ENCODE data around the gene IGSF9B. TPM values are rescaled to one million over a fixed set of nuclear protein-coding genes. Genes with fewer than 3 reads are reported as not detected.

Gene IGSF9B
- total RNA-seq, 1 donor from 2014 or later = 3.0 TPM

DNA sequence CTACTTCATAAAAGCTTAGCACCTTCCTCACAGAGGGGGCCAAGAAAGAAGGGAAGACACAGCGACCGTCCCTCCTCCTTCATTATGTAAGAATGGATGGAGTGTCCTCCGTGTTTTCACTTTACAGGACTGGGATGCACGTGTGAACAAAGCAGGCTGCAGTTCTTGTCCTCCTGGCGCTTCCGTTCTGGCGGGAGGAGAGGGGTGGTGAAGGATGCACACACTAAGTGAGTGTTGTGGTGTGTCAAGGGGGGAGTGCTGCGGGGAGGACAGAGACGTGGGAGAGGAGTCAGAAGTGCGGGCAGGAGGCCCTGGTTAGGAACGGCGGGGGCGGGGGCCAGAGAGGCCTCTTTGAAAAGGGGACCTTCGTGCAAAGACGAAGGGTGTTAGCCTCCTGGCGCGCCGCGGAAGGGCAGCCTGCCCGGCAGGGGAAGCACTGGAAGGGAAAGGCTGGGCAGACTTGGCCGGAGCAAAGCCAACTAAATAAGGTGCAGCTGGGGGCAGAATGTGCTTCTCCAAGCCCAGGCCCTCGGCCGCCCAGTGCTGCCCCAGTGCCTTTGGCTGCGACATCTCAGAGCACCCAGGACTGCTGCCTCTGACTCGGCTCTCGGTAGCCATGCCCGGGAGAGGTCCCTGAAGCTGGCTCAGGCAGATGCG, 27.0 kb upstream of the IGSF9B start:
- DNase-seq (ENCODE audit: low spot score) = no peak

DNA sequence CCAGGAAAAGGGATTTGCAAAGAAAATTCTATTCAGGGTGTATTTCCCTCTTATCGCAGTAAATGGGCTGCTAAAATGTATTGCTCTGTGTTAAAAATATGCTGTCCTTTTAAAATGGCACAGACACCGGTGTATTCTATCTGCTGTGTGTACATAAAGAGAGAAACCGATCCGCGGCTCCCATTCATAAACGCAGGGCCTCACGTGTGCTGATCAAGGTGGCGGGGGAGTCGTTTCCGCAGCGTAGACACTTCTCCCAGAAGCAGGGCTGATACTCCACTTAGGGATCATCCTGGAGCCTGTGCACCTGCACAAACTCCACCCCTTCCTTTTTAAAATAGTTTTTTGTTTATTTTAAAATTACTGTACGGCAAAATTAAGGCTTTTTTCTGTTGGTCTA, 26.1 kb upstream of the IGSF9B start:
- no peak for DNase-seq (ENCODE audit: low spot score)

DNA sequence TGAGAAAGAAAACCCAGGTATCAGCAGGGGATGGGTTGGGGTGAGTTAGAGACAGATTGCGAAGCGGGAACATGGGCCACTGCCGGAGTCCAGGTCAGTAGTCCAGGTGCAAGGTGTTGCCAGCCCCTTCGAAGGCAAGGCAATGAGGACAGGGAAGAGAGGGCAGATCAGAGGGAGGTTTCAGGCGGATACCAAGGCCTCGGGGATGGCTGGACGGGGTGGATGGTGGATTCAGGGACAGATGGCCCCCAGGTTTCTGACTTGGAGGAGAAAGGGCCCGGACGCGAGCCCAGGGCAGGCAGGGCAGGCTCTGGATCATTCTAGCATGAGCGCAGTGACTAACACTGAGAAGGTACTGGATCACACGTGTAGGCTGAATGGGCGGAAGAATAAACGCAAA, 25.4 kb upstream of the IGSF9B start:
- no peak for DNase-seq (ENCODE audit: low spot score)

DNA sequence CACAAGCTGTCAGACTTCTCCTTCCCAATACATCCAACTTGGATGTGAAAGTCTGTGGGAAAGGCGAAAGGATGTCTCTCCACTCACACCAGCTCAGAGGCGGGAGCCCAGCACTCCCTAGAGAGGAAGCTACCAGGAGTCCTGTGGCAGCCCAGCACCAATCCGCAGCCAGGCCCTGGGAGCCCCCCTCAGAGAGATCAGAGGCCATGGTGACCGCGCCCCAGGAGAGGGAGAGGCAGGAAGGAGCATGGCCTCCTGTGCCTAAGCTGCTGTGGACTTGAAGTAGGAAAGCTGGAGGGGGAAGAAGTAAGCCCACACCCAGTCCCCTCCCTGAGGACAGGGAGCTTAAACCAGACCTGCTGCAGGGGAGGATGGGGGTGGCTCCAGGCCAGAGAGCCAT, 24.4 kb upstream of the IGSF9B start:
- no peak for DNase-seq (ENCODE audit: low spot score)

DNA sequence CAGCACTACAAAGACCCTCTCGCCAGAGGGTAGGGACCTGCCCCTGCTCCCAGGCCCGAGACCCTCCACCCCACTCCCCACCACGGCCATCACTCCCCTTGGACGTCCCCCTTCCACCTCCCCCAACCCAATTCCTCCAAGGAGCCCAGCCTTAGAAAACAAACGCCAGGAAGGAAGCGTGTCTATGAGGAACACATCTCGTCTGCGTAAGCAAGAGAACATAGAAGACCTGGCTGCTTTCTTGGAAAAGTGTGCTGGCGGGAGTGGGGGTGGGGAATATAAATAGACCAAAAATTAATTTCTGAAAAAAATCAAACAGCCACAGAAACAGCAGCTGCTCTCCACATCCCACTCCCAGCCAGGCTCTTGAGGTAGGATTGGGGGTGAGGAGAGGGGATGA, 23.9 kb upstream of the IGSF9B start:
- DNase-seq (ENCODE audit: low spot score) = no peak

DNA sequence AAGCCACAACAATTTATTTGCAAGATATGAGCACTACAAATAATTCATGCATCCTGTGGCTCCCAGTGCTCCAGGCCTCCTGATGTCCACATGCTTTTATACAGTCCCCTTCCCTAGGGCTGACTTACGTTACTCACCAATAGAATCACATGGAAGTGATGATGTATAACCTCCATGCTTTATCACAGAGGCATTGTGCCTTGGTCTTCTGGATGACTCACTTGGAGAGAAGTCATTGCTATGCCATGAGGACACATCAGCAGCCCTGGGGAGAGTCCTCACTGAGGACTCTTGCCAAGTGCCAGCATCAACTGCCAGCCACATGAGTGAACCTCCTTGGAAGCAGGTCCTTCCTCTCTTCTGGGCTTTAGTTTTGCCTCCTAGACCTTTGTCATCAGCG, 22.0 kb upstream of the IGSF9B start:
- no peak for DNase-seq (ENCODE audit: low spot score)

DNA sequence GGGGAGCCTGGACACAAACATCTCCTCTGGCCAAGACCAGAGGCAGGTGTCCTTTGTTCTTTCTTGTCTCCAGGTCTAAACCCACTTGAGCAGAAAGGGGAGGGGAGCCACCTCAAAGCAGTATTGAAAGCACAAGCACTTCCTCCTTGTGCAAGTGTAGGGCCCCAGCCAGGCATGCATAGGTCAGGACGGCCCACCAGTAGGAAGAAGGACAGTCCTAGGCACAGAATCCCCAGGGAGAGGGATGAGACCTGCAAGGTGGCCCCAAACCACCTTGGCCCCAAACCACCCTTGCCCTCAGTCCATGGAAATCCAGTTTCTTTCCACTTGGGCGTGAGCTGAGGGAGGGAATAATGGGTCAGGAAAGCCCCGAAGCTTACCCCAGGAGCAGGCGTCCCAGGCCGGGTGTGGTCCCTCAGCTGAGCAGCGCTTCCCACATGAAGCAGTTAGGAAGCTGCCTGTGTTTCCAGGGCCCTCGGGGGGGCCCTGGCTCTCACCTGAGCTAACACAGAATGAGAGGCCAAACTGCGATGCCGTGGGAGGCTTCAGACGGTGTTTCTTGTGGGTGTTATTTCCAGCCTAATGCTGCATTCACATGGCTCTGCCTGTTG, 20.4 kb upstream of the IGSF9B start:
- DNase-seq (ENCODE audit: low spot score) = no peak

DNA sequence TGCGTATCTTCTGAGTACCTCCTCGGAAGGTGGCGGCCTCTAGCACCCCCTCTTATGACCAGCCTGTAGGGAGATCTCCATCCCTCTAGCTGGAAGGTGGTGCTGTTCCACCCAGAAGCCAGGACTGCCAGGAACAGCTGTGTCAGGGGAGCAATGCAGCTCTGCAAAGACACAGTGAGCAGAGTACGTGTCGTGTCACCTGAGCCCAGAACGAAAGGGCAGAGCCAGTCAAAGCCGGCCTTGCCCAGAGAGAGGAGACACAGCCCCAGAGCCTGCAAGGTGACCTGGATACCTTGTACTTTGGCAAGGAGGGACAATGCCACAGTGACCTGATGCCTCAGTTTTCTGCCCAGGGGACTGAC, 18.7 kb upstream of the IGSF9B start:
- no peak for DNase-seq (ENCODE audit: low spot score)

DNA sequence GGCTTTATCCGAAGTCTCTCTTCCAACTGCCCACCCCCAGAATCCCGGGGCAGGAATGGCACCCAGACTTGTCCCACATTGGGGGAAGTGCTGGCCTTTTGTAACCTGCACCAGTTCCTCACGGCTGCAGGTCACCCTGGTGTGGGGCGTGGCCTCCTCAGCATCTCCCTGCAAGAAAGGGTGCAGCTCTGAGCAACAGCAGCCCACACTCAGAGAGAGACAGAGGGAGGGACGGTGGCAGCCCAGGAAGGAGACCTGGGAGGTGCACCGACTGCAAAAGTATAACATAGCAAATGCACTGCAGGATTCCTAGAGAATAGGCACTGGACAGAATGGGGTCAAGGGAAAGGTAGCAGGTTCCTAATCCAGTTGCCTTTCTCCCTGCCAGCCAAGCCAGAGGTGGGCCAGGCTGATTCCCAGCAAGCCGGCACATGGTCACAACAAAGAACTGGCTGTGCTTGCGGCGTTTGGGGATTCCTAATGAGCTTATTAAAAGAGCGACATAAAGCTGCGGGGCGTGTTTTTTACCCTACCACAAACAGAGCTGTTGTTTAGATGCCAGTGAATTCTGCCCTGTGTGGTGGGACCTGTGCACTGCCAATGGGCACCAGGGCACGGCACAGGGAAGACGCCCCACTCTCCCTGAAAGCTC, 18.2 kb upstream of the IGSF9B start:
- DNase-seq (ENCODE audit: low spot score) = no peak

DNA sequence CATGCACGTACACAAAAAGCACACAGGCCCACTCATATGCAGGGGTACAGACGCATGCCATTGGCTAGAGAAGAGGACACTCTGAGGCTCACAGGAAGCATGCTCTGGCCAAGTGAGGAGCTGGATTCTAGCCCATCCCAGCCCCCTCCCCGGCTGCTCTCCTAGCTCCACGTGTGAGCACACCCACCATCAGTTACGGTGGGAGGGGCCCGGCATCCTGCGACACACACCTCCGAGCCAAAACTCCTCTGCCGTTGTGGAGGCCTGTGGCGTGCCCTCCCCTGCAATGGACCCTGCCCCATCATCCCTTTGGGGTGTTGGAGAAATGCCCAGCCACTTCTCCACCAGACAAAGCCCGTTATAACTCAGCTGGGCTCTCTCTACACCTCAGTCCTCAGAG, 15.1 kb upstream of the IGSF9B start:
- no peak for DNase-seq (ENCODE audit: low spot score)

DNA sequence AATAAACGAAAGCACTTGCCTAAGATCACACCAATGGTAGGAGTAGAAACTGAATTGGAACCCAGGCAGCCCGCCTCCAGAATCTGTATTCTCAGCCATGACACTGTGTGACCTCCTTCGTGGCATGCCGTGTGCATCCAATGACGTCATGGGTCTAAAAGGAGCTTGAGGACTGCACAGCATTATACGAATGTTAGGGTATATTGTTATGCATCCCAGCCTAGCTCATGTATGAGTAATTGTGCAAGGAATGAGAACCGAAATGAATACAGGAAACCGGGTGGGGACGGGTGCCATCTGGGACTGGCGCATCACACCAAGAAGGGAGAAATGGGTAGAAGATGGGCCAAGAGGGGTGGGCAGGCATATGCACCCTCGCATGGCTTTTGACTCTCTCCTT, 12.3 kb upstream of the IGSF9B start:
- DNase-seq (ENCODE audit: low spot score) = no peak

DNA sequence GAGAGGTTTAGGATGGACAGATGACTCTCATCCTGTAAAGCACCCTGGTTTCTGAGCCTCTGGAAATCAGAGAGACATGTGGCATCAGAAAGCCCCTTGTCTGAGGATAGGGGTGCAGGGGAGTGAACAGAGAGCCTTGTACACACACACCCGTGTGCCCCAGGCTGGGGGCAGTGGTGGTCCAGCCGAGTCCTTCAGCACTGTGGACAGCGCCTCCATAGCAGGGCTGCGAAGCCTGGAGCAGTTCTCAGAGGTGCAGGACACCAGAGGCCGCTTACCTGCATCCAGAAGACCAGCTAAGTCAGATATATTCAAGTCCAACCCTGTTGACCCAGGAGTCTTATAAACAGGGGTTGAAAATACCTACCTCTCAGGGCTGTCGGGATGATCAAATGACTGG, 11.5 kb upstream of the IGSF9B start:
- DNase-seq (ENCODE audit: low spot score) = no peak

DNA sequence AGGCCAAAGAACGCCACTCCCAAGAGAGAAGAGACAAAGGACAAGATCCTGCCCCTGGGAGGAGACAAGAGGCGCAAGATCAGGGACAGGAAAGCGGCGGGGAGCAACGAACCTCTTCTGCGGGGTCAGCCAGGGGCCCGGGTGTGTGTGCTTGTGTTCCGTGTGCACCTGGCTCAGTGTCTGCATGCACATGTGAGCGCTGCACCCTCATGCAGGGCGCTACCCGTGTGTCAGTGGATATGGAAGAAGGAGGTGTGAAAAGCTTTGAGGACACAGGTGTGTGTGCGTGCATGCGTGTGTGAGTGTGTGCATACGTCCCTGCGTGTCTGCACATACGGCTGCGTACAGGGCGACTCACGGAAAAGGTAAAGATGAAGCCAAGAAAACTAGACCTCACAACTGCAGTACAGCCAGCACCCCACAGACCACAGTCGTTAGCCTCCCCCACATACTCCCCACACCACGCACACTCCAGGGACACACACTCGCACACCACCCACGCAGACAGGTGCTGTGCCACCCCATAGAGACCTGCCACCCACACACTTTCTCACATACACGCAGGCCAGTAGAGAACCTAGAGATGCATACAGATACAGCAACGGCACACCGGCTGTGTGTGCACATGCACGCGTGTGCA, 11.0 kb upstream of the IGSF9B start:
- DNase-seq (ENCODE audit: low spot score) = no peak

DNA sequence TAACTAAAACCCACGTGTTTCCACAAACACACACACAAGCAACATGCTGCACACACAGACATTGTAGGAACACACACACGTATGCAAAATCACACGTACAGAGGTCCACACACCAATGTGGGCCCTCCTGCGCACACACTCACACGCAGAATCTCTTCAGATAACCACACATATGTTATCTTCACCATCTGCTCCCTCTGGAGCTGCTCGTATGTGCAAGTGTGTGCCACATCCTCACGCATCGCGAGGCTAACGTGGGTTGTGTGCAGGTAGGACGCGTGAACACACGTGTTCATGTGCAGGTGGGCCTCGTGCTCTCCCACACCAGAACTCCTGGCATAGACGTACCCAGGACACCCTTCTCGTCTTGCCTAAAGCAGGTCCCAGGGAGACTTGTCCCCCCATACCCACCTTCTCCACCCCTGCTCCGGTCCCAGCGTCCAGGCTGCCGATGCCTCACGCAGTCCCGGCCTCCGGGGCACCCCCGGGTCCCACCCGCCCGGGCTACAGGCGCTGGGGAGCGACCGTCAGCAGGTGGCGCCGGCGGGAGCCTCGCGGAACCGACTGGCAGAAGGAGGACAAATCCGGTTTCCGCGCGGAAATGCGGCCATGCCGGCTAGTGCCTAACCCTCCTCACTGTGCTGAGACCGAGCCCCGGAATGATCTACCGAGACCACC, 10.3 kb upstream of the IGSF9B start:
- no peak for DNase-seq (ENCODE audit: low spot score)

DNA sequence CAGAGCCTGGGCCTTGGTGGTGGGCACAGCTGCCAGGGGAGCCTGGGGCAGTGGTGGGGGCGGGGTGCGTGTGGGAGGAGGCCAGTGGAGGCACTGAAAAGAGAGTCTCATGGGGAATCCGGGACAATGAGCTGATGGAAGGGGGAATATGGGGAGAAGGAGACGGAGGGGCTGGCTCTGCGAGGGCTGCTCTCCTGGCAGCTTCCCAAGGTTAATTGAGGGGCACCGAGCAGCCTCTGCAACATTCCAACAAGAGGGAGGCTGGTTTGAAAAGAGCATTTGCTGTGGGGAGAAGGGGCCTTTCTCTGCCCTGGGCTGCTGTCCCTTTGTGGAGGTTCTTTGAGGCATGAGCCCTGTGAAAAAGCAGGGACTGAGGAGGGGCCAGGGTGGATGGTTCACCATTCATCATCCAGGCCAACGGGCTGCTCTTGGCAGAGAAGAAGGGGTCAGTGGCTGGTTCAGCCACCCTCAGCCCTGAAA, 9.4 kb upstream of the IGSF9B start:
- DNase-seq (ENCODE audit: low spot score) = no peak

DNA sequence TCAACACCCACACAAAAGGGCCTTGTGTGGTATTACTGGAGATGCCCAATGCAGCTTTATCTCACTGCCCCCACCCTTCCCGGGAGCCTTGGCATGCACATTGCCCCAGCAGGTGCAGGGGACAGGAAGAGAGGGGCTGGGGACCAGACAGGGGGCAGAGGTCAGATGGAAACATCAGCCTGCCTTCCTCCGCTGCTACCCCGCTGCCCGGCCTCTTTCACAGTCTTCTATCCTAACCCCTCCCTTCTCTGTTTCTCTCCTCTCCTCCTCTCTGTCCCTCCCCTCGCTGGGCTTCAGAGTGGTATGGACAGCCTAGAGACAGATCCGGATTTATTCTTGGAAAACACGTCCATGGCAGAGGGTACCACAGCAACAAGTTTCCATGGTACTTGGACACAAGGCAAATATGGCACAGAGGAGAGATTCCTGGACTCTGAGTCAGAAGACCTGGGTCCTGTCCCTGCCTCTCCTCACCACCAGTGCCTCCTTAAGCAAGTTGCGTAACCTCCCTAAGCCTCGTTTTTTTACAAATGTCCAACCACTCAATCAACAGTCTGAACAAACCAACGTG, 8.3 kb upstream of the IGSF9B start:
- DNase-seq (ENCODE audit: low spot score) = no peak

DNA sequence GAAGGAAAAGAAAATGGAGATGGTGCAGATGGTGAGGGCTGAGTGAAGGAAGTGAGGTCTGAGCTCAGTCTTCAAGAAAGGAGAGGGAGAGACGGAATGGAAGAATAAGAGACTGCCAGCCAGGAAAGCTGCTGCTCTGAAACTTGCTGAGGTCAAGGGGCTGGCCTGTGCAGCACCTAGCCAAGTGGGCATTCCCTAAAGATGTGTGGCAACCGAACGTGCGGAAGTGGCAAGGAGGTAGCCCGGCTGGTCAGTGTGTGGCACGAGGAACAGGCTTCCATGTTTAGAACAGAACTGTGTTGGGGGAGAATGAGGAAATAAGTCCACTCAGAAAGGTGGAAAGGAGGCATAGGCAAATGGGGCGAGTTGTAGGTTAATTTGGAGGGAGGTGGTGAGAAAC, 7.6 kb upstream of the IGSF9B start:
- no peak for DNase-seq (ENCODE audit: low spot score)

DNA sequence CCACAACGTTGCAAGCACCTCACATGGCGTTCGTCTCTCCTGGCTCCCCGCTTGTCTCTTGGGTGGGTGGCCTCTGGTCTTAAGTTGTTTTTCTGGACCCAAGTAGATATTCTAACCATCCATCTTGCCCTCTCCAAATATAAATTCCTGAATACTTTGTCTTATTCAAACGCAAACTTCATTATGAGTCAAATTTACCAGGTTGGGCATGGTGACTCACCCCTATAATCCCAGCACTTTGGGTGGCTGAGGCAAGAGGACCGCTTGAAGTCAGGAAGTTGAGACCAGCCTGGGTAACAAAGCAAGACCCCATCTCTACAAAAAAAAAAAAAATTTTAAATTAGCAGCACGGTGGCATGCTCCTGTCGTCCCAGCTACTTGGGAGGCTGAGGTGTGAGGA, 5.1 kb upstream of the IGSF9B start:
- no peak for DNase-seq (ENCODE audit: low spot score)

DNA sequence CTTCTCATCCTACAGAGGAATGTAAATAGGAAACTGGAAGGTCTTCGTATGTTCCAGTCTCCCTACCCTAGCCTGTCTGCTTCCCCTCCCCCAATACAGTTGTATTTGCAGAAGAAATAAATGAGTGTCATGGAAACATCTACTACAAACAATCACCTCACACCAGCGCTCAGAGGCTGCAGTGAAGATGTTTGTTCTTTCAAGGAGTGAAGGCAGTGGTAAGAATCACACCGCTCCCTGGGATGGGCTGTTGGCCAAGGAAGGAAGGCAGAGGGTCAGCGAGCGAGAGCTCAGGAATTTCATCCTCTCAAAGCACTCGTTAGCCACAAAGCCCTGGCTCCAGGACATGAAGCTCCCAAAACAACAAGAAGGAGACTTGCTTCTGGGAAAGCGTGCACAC, 1.1 kb upstream of the IGSF9B start:
- no peak for DNase-seq (ENCODE audit: low spot score)

DNA sequence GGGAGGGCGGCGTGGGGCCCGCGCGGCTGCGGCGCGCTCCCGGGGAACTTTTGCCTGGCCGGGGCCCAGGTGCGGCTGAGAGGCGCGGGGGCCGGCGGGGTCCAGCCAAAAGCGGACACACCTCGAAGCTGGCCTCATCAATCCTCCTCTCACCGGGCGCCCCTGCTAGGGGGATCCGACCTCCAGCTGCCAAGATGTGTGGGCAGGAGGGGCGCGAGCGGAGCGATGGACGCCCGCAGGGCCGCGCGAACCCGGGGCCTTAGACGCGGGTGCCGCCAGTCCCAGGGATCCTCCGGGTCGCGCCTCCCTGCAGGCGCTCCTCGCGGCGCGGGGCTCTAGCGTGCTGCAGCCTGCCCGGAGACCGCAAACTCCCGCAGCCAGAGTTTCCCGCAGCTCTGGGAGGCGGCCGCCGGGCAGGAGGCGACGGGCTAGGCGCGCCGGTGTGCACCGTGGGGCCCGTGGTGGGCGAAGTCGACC, 785 bp downstream of the IGSF9B start:
- DNase-seq (ENCODE audit: low spot score) = no peak

All from mesenteric fat pad (tissue), 1 donor.